Measurements from ENCODE around the gene TBX1. TPM values are rescaled to one million over a fixed set of nuclear protein-coding genes. Genes with fewer than 3 reads are reported as not detected.

The TBX1 gene
- total RNA-seq, 1 donor from 2014 or later = 3.6 TPM

DNA sequence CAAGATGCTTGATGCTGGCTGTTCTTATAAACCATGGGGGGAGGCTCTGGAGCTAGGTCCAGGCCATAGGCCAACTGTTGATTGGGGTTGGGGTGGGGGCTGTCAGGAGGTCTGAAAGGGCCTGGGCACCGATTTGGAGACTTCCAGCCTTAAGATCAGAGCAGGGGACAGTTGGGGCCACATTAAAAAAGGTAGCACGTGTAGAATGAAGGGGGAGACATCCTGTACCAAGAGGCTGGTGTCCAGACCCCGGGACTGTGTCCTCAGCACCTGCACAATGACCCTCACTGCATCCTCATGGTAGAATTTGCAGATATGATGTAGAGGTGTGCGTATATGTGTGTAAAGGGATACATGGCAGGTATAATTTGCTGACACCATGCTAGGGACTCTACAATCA is 12.4 kb upstream of the TBX1 start:
- ATAC-seq (no peak), DNase-seq (ENCODE audit: missing footprints) (no peak)
- intact Hi-C loops (cut with DNase I) = loop anchor here (5.0 kb wide), 1 partner anchor 104 kb away; the partner anchor contains the start of genes GNB1L and RTL10

DNA sequence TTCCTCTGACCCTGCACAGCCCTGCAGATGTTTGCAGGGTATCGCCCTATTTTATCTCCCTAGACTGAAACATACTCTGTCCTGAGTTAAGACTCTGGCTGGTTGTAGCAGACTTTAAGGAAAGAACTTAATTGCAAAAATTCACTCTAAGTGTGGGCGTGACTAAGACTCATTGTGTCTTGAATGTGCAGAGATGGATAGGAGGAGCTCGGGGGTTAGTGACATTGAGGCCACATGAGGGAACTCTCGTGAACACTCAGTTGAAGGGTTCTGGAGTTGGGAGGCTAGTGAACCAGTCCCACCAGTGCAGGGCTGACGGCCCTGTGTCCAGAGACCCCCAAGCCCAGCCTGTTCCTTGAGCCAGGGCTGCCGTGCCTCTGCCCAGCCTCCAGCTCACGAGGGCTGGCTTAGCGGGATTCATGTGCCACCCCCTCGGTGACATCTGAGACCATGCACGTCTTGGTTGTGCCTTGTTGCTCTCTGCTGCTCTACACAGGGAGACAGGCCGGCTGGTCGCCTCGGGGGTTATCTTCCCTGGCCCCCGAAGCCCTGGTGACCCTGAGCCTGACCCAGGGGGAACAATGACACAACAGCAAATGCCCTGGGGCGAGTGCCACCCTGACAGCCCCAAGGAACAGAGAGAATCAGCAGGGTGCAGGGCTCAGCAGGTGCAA is 11.4 kb upstream of the TBX1 start:
- DNase-seq (ENCODE audit: missing footprints) = no peak
- ATAC-seq = no peak
- intact Hi-C loops (cut with DNase I) = loop anchor here (5.0 kb wide), 1 partner anchor 103 kb away; the partner anchor contains the start of genes GNB1L and RTL10

DNA sequence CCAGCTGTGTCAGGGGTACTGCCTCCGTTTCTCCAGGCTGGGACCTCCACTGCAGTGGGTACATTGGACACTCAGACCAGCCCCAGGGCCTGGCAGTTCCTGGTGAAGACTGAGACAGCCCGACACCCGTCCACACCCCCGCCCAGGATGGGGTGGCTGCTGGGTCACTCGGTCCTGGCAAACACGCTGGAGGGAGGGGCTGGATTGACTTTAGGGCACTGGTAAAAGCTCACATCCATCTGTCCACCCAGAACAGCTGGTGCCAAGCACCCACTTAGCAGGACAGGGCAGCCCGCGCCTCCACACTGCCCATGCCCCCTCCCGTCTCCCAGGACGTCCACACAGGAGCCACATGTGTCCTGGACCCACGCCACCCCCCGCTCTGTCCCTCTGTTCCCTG is 10.7 kb upstream of the TBX1 start:
- intact Hi-C loops (cut with DNase I) = loop anchor here (5.0 kb wide), 1 partner anchor 102 kb away; the partner anchor contains the start of genes GNB1L and RTL10
- ATAC-seq (no peak), DNase-seq (ENCODE audit: missing footprints) (no peak)

DNA sequence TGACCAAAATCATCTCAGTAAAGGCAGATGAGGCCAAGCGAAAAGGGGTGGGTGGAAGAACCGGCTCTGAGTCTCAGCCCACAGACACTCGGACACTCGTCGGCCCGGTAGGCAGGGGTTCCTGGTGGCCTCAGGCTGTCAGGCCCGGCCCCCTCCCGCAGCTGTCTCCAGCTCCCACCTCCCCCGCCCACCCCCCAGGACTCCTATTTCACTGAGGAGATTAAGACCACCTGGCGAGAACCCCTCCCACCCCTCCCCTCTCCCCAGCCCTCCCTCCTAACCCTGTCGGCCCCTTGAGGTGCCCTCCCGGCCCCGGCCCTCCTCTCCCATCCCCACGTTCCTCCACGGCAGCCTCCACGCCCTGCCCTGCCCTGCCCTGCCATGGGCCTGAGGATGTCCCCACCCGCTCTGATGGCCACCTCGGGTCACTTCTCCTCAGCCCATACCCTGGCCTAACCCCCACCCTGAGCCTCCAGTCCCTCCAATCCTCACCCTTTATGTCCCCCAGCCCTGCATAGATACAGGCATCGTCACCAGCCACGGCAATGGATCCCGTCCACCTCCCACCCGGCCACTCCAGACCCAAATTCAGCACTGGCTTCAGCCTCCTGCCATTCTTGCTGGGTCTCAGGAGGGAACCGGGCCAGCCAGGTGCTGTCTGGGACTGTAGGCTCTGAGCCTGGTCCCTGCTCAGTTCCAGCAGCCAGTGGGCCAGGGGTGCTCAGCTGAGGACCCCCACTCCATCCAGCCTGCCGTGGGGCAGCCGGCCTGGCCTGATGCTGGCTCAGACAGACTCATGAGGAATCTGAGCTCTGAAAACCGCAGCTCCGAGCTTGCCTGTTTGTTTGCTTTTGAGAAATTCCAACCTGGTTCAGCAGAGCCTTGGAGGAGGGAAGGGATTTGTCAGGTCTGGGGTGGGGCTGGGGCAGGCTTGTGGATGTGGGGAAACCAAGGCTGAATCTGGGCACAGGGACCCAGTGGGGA is 9.8 kb upstream of the TBX1 start:
- no peak for ATAC-seq
- intact Hi-C loops (cut with DNase I) = no loop called here
- no peak for DNase-seq (ENCODE audit: missing footprints)

DNA sequence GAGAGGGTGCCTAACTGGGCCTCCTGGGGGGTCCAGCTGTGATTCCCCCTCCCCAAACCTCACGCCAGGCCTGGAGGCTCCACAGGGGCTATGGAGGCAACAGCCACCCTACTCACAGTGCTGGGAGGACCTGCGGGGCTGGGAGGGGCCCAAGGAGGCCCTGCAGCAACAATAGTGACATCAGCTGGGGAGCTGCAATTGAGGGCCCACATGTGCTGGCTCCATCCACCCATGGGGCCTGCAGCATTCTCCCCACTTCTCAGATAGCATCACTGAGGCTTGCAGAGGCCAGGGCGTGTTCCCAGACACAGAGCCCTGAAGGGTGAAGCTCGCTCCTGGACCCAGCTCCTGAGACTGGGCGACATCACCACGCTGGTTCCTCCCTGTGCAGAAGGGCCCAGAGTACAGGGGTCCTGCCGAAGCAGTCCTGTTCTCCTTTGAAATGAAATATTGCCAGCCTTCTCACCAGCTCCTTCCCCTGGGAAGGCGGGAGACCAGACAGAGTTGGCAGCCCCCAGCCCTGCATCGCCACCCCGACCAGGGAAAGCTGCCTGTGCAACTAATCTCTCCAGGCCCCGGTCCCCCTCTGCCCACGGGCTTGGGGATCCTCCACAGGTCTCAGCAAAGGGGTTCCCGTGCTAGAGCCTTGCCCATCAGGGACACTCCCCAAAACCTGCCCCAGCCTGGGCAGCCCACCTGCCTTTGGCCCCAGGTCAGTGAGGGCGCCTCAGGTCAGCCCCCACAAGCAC is 8.9 kb upstream of the TBX1 start:
- no peak for ATAC-seq
- intact Hi-C loops (cut with DNase I) = no loop called here
- no peak for DNase-seq (ENCODE audit: missing footprints)

DNA sequence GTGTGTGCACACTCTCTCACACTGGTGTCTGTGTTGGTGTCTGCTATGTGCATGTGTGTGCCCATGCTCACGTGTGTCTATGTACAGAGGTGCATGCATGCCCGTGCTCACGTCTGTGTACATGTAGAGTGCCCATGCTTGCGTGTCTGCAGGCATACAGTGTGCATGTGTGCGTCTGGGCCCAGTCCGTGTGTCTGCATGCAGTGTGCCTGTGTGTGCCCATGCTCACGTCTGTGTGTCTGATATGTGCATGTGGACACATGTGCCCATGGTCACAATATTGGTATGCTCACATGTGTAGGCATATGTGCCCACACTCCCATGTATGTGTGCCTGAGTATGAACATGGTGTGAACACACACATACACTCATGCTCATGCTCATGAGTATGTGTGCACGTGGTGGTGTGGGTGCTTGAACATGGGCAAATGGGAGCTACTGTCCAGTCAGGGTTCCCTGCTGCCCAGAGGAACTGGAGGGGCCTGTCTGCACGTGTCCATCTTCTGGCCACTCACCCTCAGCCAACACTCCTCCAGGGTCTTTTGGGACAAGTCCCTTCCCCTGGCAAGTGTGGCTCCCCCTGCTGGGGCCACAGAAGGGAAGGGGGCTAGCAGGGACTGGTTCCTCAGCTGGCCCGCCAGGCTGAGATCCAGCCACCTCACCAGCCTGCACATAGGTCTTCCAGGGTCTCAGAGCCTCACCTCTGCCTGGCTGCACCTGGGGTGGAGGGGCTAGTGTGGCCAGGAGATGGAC is 7.3 kb upstream of the TBX1 start:
- no peak for DNase-seq (ENCODE audit: missing footprints)
- ATAC-seq = no peak
- intact Hi-C loops (cut with DNase I) = no loop called here

DNA sequence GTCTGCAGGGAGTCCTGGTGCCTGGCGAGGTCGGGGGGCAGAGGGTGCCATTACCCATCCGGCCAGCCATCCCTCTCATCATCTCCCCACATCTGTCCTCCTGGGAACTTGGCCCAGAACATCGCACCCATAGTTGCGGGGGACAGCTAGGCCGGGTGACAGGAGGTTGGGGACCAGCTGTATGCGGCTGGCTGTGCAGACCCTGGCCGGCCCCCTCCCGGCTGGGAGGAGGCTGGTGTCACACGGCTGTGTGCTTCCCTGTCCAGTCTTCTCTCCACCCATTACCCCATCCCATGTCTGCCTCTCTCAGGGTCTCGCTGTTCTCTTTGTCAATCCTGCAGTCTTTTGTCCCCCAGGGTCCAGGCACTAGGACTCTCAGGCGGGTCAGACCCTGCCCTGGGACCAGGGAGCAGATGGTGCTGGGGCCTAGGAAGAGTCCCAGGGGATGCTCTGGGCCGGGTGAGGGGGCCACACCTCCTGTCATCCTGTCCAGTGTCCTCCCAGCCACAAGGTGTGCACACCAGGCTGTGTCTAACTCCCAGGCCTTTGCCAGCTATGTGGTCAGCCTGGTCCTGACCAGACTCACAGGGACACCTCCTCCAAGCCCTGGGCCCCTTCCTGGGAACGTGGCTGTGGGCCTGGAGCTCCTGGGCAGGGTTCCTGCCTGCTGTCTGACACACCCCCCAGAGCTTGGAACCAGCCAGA is 6.4 kb upstream of the TBX1 start:
- no peak for DNase-seq (ENCODE audit: missing footprints)
- no peak for ATAC-seq
- intact Hi-C loops (cut with DNase I) = no loop called here

DNA sequence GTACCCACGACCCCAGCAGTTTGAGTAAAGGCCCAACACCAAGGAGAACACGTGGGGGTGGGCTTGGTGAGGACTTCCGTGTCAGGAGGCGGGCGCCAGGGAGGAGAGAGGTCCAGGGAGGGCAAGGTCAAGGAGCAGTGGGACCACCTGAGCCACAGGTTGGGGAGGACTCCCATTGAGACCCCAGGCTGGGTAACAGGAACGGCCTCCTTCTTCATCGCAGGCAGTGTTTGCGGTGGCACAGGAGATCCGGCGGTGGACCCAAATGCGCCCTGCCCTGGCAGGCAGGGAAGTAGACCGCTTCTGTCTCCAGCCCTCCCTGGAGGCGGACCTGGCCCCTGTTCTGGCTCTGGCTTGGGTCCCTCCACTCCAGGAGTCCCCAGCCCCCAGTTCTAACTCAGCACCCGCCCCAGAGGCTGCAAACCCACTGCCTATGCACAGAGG is 5.9 kb upstream of the TBX1 start:
- DNase-seq (ENCODE audit: missing footprints) (no peak), ATAC-seq (no peak)
- intact Hi-C loops (cut with DNase I) = no loop called here

DNA sequence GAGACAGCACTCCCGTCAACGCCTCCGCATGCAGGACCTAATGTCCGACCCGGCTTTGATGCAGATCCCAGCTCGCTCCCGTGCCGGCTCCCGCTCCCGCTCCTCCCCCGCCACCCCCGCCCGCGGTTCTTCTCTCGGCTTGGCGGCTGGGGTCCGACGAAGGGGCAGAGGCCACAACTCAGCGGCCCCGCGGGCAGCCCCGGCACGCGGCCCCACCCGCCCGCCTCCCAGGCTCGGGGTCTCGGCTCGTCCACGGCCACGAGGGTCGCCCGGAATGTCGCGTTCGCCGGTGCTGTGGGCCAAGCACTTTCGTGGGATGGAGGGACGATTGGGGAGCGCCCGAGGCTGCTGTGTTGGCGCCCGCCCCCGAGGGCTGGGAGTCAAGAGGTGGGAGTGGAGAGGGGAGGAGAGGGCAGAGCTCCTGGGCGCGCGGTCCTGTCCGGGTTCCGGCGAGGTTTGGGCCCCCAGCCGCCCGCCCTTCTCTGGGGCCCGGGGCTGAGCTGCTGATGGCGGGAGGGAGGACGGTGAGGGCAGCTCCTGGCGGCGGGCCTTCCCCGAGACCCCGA is 5.3 kb upstream of the TBX1 start:
- no peak for DNase-seq (ENCODE audit: missing footprints)
- intact Hi-C loops (cut with DNase I) = no loop called here
- no peak for ATAC-seq

DNA sequence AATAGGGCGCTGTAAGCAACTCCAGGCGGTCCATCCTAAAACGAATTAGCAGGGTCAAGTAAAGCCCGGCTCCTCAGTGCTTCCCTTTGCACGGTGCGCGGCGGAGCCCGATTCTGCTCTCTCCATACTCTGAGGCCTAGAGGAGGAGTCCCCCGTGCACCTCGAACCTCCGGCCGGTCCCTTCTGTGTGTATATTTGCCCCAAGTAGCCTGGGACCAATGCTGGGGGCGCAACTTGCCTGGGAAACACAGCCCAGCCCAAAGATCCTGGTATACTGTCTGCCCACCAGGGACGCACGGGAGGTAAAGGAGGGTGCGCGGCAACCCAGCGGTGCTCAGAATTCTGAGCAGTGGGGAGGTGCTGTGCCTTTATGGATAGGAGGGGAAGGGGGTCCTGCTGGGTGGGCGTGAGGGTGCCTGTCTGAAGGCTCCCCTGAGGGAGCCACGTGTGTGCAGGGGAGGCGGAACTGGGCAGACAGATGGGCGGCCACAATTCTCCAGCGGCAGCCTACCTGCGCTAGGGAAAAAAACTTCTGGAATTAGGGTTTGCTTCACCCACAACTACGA is 4.8 kb upstream of the TBX1 start:
- intact Hi-C loops (cut with DNase I) = no loop called here
- DNase-seq (ENCODE audit: missing footprints) = peak; percentile 23
- ATAC-seq = no peak

DNA sequence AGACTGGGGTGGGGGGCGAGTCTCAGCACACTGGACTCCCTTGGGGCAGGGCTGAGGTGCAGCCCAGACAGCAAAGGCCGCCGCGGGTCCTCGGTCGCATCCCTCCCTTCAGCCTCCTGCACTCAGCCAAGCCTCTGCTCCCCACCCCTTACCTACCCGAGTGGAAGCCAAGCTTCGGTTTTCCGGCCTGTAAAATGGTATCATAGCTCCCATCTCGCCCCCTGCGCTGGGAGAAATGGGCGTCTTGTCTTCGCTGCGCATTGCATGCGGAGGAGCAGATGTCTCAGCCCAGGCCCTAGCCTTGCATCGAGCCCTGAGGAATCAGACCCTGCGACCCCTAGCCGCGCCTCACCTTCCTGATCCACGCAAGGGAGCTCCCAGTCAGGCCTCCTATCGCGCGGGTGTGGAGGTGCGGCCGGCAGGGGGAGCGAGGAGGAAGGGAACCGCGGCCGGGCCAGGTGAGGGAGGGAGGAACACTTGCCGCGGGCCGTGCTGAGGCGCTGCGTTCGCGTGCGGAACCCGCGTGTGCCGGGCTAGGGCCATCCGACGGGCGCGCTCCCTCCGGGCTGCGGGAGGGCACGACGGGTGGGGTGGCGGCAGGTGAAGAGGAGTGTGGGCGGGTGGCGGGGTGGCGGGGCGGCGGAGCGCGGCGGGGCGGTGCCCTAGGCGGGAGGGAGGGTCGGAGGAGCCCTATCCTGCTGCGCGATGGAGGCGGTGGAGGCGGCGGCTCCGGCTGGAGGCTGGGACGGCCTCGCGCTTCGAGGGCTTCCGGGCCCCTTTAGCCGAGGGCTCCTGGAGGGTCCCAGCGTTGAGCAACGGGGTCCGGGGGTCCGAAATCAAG is 4.1 kb upstream of the TBX1 start:
- DNase-seq (ENCODE audit: missing footprints) = peak; percentile 70
- intact Hi-C loops (cut with DNase I) = no loop called here
- ATAC-seq = peak; percentile 38

DNA sequence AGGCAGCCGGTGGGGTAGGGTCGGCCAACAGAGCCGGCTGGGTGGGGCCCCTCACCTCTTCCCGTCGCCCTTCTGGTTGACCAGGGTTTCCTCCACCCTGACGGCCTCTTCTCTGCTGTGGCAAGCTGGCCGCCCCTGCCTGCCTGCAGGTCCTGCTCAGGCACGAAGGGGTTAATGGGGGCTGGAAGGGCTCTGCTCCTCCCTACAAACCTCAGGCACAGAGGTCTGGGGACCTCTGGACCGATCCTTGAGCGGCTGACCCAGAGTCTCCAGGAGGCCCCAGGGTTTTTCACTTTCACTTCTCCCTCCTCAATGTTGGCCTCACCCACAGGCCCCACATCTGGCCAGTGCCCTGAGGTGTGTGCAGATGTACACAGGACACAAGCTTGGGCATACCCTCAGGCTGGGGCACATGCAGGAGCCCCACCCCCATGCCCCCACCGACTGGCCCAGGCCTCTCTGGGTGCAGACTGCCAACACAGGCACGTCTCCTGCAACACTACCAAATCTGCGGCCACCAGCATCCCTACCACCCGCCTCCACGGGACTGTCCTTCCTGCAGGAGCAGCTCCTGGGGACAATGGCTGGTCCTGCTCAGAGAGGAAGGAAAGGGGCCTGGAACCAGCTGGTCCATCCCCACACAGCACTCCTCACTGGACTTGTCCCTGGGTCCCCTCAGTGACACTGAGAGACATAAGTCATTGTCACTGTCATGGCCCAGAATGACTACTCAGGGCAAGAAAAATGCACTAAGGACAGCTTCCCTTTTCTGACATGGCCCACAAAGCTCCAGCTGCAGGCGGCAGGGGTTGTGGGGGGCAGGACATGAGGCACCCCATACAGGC is 3.2 kb upstream of the TBX1 start:
- intact Hi-C loops (cut with DNase I) = no loop called here
- no peak for ATAC-seq
- DNase-seq (ENCODE audit: missing footprints) = peak; percentile 25

DNA sequence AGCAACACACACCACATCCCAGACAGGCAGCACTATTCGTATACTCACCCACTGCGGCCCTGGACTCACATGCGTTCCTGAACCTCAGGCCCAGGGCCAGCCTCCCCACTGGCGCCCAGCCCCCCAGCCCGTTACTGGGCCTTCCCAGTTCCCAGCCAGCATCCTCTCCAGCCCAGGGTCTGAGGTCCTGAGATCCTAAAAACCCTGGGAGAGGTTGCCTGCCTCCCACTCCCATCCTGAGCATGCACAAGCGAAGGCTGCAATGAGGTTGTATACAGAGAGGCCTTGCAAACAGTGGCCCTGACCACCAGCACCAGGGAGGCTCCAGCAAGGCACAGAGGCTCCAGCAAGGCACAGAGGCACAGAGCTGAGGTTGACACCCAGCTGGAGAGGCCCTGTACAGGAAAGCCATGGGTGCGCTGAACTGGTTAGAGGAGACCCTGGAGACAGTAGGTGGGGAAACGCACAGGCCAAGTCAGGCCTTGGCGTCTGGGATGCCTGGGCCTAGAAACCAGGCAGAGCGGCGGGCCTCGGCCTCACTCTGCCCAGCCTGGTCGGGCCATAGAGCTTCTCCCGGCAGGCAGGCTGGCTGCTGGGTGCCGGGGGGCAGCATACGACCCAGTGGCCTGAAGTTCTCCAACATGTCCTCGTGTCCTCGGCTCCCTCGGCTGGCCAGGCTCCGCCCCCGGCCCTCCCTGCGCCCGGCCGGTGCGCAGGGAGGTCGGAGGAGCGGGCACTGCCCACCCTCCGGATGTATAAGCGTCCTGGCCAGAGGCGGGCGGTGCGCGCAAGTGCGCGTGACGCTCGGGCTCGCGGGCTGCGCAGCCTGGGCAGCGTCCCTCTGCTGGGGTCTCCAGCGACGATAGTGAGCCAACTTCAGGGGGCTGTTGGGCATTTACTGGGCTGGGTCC is 2.3 kb upstream of the TBX1 start:
- ATAC-seq (no peak), DNase-seq (ENCODE audit: missing footprints) (peak; percentile 50)
- intact Hi-C loops (cut with DNase I) = no loop called here

DNA sequence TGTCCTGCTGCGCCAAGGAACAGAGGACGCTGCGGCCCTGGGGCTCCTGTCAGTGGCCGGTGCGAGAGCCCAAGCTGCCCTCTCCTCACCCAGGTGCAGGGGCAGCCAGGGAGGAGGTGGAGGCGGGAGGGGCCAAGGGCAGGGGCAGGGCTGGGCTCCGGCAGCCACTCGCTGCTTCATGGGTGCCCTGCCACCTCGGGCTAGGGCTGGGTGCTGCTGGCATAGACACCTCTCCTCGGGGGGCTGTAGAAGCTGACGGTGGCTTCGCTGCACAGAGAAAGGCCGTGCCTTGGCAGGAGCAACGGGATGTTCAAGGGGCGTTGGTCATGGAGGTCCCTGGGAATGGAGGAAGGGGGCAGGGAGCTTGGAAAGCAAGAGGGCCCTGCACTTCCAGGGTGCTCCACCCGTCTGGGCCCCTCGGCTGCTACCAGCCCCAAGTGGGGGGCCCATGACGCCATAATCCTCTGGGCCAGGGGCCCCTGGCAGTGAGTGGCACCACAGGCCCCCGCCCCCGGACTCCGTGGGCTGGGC is 1.6 kb upstream of the TBX1 start:
- ATAC-seq (no peak), DNase-seq (ENCODE audit: missing footprints) (peak; percentile 57)
- intact Hi-C loops (cut with DNase I) = no loop called here
